Fibroblast of lung (primary cell): ENCODE results near the gene NAXD. TPM values are rescaled to one million over a fixed set of nuclear protein-coding genes. Genes with fewer than 3 reads are reported as not detected.

Experiments used
- DNase-seq, 2 donors: peaks; one replicate each; pipeline versions ENCODE4 v3.0.0 to v3.0.0-alpha.2; 2010; ENCODE audit warnings: low read depth in 2 of 2
- H2AFZ ChIP-seq: 2 replicates; pipeline ENCODE4 v1.5.1; 2012; ENCODE audit warnings: low read length, control low read depth, inconsistent platforms
- H3K27ac ChIP-seq: 2 replicates; pipeline ENCODE4 v1.5.1; 2011; ENCODE audit warnings: low read length, control low read depth; ENCODE audit not compliant: insufficient read depth
- H3K27me3 ChIP-seq: 2 replicates; pipeline ENCODE4 v1.5.1; 2011; ENCODE audit warnings: mild to moderate bottlenecking, low read length; ENCODE audit not compliant: control insufficient read depth, insufficient read depth
- H3K36me3 ChIP-seq: 2 replicates; pipeline ENCODE4 v1.5.1; 2011; ENCODE audit warnings: low read length; ENCODE audit not compliant: control insufficient read depth, insufficient read depth
- H3K4me1 ChIP-seq: 2 replicates; pipeline ENCODE4 v1.5.1; 2011; ENCODE audit warnings: low read length; ENCODE audit not compliant: control insufficient read depth, insufficient read depth; ENCODE audit errors: extremely low read depth
- H3K4me2 ChIP-seq: 2 replicates; pipeline ENCODE4 v1.5.1; 2011; ENCODE audit warnings: low read length, control low read depth; ENCODE audit not compliant: insufficient read depth; ENCODE audit errors: extremely low read depth
- H3K4me3 ChIP-seq, 4 experiments: fragments of 200-600 bp in 1 of 4; sonication (generic) in 1 of 4; replicated peaks in 1 of 4; 2 replicates each; pipeline ENCODE4 v1.5.1; 2011 to 2016; ENCODE audit warnings: low read length in 4 of 4, low read depth in 3 of 4, mild to moderate bottlenecking in 3 of 4, control low read depth in 2 of 4, inconsistent platforms in 1 of 4, mixed read lengths in 1 of 4; ENCODE audit not compliant: insufficient read depth in 1 of 4; ENCODE audit errors: control extremely low read depth in 1 of 4
- H3K79me2 ChIP-seq: 2 replicates; pipeline ENCODE4 v1.5.1; 2012; ENCODE audit warnings: mild to moderate bottlenecking, low read length, inconsistent platforms; ENCODE audit not compliant: control insufficient read depth, insufficient read depth
- H3K9ac ChIP-seq: 2 replicates; pipeline ENCODE4 v1.5.1; 2011; ENCODE audit warnings: mild to moderate bottlenecking, low read length, control low read depth; ENCODE audit not compliant: insufficient read depth
- H3K9me3 ChIP-seq: 2 replicates; pipeline ENCODE4 v1.5.1; 2012; ENCODE audit warnings: low read depth, low read length; ENCODE audit not compliant: control insufficient read depth, insufficient read depth
- H4K20me1 ChIP-seq: 2 replicates; pipeline ENCODE4 v1.5.1; 2011; ENCODE audit warnings: low read length; ENCODE audit not compliant: control insufficient read depth, insufficient read depth; ENCODE audit errors: extremely low read depth
- EZH2 ChIP-seq: IDR thresholded peaks from 2 replicates; pipeline ENCODE4 v1.5.1; 2012; ENCODE audit warnings: low read length, control low read depth, mild to moderate bottlenecking; ENCODE audit errors: missing control alignments
- polyA plus RNA-seq, 2 donors: library from polyadenylated mRNA; depleted of rRNA in 1 of 2; stranded (reverse) in 1 of 2; unstranded in 1 of 2; fragments of >200 nt; gene quantifications; 2 replicates each; pipeline ENCODE4 v1.2.1, GENCODE V29; 2011 to 2012; ENCODE audit warnings: missing spikeins in 1 of 2
- total RNA-seq: library from RNA; depleted of rRNA; stranded (reverse); fragments of >200 nt; gene quantifications from 2 replicates; pipeline ENCODE4 v1.2.1, GENCODE V29; 2014
- TF ChIP-seq, protein P1 (sequence below), 2 donors: IDR thresholded peaks in 1 of 2; conservative IDR thresholded peaks in 1 of 2; 1 replicate in 1 of 2; 2 replicates in 1 of 2; pipeline ENCODE4 v1.5.1; 2011 to 2012; ENCODE audit warnings: low read length in 2 of 2, control low read depth in 1 of 2, inconsistent platforms in 1 of 2, low read depth in 1 of 2, mild to moderate bottlenecking in 1 of 2

NAXD gene
- total and polyA plus RNA-seq, 2 donors (not counting 1 experiment from before 2014, with no cell fraction given), result 22.4 to 34.0 TPM

DNA sequence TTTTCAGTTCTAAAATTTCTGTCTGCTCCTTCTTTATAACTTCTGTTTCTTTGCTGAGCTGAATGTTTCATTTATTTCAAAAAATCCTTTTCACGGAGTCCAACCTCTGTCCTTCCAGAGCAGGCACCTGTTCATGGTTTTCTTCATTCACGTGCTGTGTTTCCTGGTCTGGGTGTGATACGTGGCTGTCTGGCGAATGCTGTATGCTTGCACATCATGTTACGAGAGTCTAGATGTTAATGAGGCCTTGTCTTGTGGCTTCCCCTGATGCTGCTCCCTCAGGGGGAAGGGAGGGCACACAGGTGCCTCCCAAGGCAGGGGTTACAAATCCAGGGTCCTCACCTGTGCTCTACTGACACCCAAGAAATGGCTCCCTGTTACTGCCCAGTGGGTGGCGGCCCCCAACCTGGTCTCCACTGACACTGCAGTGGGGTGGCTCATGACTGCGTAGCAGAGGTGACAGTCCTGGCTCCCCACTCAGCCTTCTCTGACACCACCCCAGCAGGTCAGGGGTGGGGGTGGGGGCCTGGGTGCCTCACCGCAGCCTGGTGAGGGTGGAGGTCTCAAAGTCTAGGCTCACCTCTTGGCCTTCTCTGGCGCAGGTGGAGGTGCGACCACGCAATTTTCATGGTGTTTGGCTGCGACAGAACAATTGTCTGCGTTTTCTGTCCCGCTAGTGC, 33.7 kb upstream of the NAXD start:
- Histone ChIP-seq H3K9ac (no peak overlapping the region), H3K4me2 (no peak overlapping the region), H3K4me3 (no peak overlapping the region), H3K36me3 (no peaks in the 10 kb centered on the region), H3K9me3 (no peaks in the 10 kb centered on the region), H3K27me3 (peaks cover 3% of the 10 kb centered on the region), H2AFZ (no peak overlapping the region), H3K27ac (no peak overlapping the region), H4K20me1 (no peaks in the 10 kb centered on the region), H3K79me2 (no peaks in the 10 kb centered on the region), H3K4me1 (no peaks in the 10 kb centered on the region)
- no peak for DNase-seq
- no peak for TF ChIP-seq EZH2
- TF ChIP-seq, protein P1, sequence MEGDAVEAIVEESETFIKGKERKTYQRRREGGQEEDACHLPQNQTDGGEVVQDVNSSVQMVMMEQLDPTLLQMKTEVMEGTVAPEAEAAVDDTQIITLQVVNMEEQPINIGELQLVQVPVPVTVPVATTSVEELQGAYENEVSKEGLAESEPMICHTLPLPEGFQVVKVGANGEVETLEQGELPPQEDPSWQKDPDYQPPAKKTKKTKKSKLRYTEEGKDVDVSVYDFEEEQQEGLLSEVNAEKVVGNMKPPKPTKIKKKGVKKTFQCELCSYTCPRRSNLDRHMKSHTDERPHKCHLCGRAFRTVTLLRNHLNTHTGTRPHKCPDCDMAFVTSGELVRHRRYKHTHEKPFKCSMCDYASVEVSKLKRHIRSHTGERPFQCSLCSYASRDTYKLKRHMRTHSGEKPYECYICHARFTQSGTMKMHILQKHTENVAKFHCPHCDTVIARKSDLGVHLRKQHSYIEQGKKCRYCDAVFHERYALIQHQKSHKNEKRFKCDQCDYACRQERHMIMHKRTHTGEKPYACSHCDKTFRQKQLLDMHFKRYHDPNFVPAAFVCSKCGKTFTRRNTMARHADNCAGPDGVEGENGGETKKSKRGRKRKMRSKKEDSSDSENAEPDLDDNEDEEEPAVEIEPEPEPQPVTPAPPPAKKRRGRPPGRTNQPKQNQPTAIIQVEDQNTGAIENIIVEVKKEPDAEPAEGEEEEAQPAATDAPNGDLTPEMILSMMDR (conservative IDR thresholded peaks at IDR 0.05 in 1 of 2, IDR thresholded peaks at IDR 0.05 in 1 of 2; ENCODE audit: low read depth in 1 of 2, low read length in 2 of 2), result no peak

DNA sequence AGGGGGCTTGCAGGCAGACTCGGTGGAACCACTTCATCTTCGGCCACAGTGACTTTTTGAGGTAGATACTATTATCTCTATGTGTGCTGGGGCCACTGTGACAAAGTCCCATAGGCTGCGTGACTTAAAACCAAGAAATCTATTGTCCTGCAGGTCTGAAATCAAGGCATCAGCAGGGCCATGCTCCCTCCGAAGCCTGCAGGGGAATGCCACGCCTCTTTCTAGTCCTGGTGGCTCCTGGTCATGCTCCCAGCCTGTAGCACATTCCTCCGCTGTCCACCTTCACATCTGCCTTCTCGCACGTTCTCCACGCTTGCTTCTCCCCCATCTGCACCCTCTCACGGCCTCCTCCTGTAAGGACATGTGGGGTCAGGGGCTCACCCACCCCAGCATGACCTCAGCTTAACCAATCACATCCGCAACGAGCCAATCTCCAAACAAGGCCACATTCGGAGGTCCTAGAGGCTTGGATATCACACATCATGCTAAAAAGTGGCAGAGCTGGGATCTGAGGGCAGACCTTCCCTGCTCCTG, 32.9 kb upstream of the NAXD start:
- DNase-seq, result no peak
- Histone ChIP-seq H3K4me2 (no peak overlapping the region), H3K4me3 (no peak overlapping the region), H3K36me3 (no peaks in the 10 kb centered on the region), H3K79me2 (no peaks in the 10 kb centered on the region), H3K9me3 (no peaks in the 10 kb centered on the region), H3K4me1 (no peaks in the 10 kb centered on the region), H4K20me1 (no peaks in the 10 kb centered on the region), H2AFZ (no peak overlapping the region), H3K9ac (no peak overlapping the region), H3K27me3 (peaks cover 3% of the 10 kb centered on the region), H3K27ac (no peak overlapping the region)
- TF ChIP-seq, protein P1 (conservative IDR thresholded peaks at IDR 0.05 in 1 of 2, IDR thresholded peaks at IDR 0.05 in 1 of 2; ENCODE audit: low read depth in 1 of 2, low read length in 2 of 2), result no peak
- TF ChIP-seq EZH2, result no peak

DNA sequence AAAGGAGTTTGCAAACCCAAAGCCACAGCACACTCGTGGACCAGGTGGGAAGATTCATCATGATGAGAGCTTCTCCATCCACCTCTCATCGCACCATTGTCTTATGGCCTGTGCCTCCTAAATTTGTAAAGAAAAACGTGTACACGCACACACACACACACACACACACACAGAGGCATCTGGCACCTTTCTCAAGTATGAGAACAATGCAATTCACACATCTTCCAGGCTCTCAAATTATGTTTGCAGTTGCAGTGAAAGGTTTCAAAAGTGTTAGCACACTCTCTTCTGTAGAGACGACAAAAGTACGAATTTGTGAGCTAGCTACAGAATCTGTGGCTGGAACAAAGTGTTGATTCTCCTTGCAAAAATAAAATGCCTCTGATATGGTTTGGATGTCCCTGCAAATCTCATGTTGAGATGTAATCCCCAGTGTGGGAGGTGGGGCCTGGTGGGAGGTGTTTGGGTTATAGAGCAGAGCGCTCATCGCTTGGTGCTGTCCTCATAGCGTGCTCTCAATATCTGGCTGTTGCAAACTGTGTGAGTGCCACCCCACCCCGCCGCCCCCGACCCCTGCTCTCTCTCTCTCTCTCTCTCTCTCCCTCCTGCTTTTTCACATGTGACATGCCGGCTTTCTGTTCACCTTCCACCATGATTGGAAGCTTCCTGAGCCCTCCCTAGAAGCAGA, 32.0 kb upstream of the NAXD start:
- peaks cover 3% of the 10 kb centered on the region for H3K27me3 ChIP-seq
- no peak overlapping the region for H2AFZ ChIP-seq
- DNase-seq, result no peak
- H3K4me1 ChIP-seq, result no peaks in the 10 kb centered on the region
- no peak overlapping the region for H3K9ac ChIP-seq
- no peaks in the 10 kb centered on the region for H3K9me3 ChIP-seq
- no peaks in the 10 kb centered on the region for H3K79me2 ChIP-seq
- H4K20me1 ChIP-seq, result no peaks in the 10 kb centered on the region
- H3K27ac ChIP-seq, result no peak overlapping the region
- no peaks in the 10 kb centered on the region for H3K36me3 ChIP-seq
- TF ChIP-seq, protein P1 (conservative IDR thresholded peaks at IDR 0.05 in 1 of 2, IDR thresholded peaks at IDR 0.05 in 1 of 2; ENCODE audit: low read depth in 1 of 2, low read length in 2 of 2), result no peak
- TF ChIP-seq EZH2, result no peak
- H3K4me2 ChIP-seq, result no peak overlapping the region
- no peak overlapping the region for H3K4me3 ChIP-seq
